Neuronal stem cell (in vitro differentiated cells): ENCODE results near the gene MYO3B.

Source experiments
- DNase-seq: peaks from one replicate; pipeline ENCODE4 v3.0.0-alpha.2; 2013; ENCODE audit warnings: low spot score
- H2AFZ ChIP-seq: one replicate; pipeline ENCODE4 v1.6.1; 2013; ENCODE audit warnings: mild to moderate bottlenecking, low read length, inconsistent platforms
- H2AK5ac ChIP-seq: 2 replicates; pipeline ENCODE4 v1.6.1; 2013; ENCODE audit warnings: low read depth, mild to moderate bottlenecking, inconsistent platforms, low read length, moderate library complexity, mixed read lengths
- H2BK120ac ChIP-seq: 2 replicates; pipeline ENCODE4 v1.6.1; 2013; ENCODE audit warnings: low read depth, mild to moderate bottlenecking, inconsistent platforms, low read length, moderate library complexity, mixed read lengths
- H2BK12ac ChIP-seq: one replicate; pipeline ENCODE4 v1.6.1; 2013; ENCODE audit warnings: low read length, inconsistent platforms
- H2BK15ac ChIP-seq: 2 replicates; pipeline ENCODE4 v1.6.1; 2013; ENCODE audit warnings: mild to moderate bottlenecking, low read length, inconsistent platforms, mixed read lengths
- H2BK5ac ChIP-seq: one replicate; pipeline ENCODE4 v1.6.1; 2013; ENCODE audit warnings: inconsistent platforms, mild to moderate bottlenecking, low read length, moderate library complexity
- H3K14ac ChIP-seq: one replicate; pipeline ENCODE4 v1.6.1; 2013; ENCODE audit warnings: low read length, inconsistent platforms
- H3K18ac ChIP-seq: 2 replicates; pipeline ENCODE4 v1.6.1; 2013; ENCODE audit warnings: low read length, inconsistent platforms
- H3K23ac ChIP-seq: 2 replicates; pipeline ENCODE4 v1.6.1; 2013; ENCODE audit warnings: low read depth, mild to moderate bottlenecking, mixed read lengths, low read length, inconsistent platforms; ENCODE audit not compliant: poor library complexity
- H3K27ac ChIP-seq: replicated peaks from 3 replicates; pipeline ENCODE4 v1.5.1; 2013; ENCODE audit warnings: low read length, inconsistent platforms
- H3K27me3 ChIP-seq, 3 experiments: 2 replicates each; pipeline ENCODE4 v1.6.1; 2013; ENCODE audit warnings: low read length in 3 of 3, mild to moderate bottlenecking in 2 of 3, inconsistent platforms in 1 of 3, low read depth in 1 of 3, mixed read lengths in 1 of 3, moderate library complexity in 1 of 3; ENCODE audit not compliant: control insufficient read depth in 3 of 3, insufficient read depth in 3 of 3
- H3K36me3 ChIP-seq, 2 donors: replicated peaks in 1 of 2; 2 replicates each; pipeline ENCODE4 v1.6.1; 2013; ENCODE audit warnings: low read length in 2 of 2; ENCODE audit not compliant: control insufficient read depth in 2 of 2, insufficient read depth in 2 of 2
- H3K4ac ChIP-seq: 2 replicates; pipeline ENCODE4 v1.6.1; 2013; ENCODE audit warnings: inconsistent platforms, mild to moderate bottlenecking, low read length, moderate library complexity
- H3K4me1 ChIP-seq, 2 donors: 1 replicate in 1 of 2; 2 replicates in 1 of 2; pipeline ENCODE4 v1.6.1; 2013; ENCODE audit warnings: low read length in 2 of 2, low read depth in 1 of 2; ENCODE audit not compliant: control insufficient read depth in 2 of 2, insufficient read depth in 1 of 2
- H3K4me2 ChIP-seq: one replicate; pipeline ENCODE4 v1.6.1; 2013; ENCODE audit warnings: mild to moderate bottlenecking, low read length, inconsistent platforms; ENCODE audit not compliant: insufficient read depth, poor library complexity, severe bottlenecking
- H3K4me3 ChIP-seq, 2 donors: 2 replicates each; pipeline ENCODE4 v1.5.1; 2013; ENCODE audit warnings: low read length in 2 of 2, mild to moderate bottlenecking in 2 of 2, inconsistent platforms in 1 of 2, moderate library complexity in 1 of 2
- H3K79me1 ChIP-seq: one replicate; pipeline ENCODE4 v1.6.1; 2013; ENCODE audit warnings: low read depth, mild to moderate bottlenecking, inconsistent platforms, low read length, moderate library complexity
- H3K9ac ChIP-seq: one replicate; pipeline ENCODE4 v1.6.1; 2013; ENCODE audit warnings: mild to moderate bottlenecking, low read depth, low read length, inconsistent platforms; ENCODE audit not compliant: poor library complexity
- H3K9me3 ChIP-seq, 2 donors: replicated peaks in 1 of 2; 2 replicates each; pipeline versions ENCODE3 to v1.6.1; 2013; ENCODE audit warnings: low read length in 2 of 2, mild to moderate bottlenecking in 2 of 2, inconsistent platforms in 1 of 2, low read depth in 1 of 2, mixed read lengths in 1 of 2, moderate library complexity in 1 of 2; ENCODE audit not compliant: control insufficient read depth in 2 of 2, insufficient read depth in 1 of 2
- H4K8ac ChIP-seq: one replicate; pipeline ENCODE4 v1.6.1; 2013; ENCODE audit warnings: low read depth, mild to moderate bottlenecking, inconsistent platforms, low read length, moderate library complexity
- H4K91ac ChIP-seq: one replicate; pipeline ENCODE4 v1.6.1; 2013; ENCODE audit warnings: low read length, low read depth, mild to moderate bottlenecking, inconsistent platforms; ENCODE audit not compliant: poor library complexity
- WGBS, 2 donors: extraction: QIAGEN DNeasy Blood & Tissue Kit; methylation state at CpG; one replicate each; pipeline ENCODE4 v1.1.7; 2013; ENCODE audit warnings: missing lambda C conversion rate in 2 of 2, mixed read lengths in 1 of 2; ENCODE audit not compliant: insufficient read length in 2 of 2, insufficient replicate concordance in 1 of 2; ENCODE audit errors: extremely low coverage in 2 of 2; 5-methylcytosine and 5-hydroxymethylcytosine counted together

The MYO3B gene

DNA sequence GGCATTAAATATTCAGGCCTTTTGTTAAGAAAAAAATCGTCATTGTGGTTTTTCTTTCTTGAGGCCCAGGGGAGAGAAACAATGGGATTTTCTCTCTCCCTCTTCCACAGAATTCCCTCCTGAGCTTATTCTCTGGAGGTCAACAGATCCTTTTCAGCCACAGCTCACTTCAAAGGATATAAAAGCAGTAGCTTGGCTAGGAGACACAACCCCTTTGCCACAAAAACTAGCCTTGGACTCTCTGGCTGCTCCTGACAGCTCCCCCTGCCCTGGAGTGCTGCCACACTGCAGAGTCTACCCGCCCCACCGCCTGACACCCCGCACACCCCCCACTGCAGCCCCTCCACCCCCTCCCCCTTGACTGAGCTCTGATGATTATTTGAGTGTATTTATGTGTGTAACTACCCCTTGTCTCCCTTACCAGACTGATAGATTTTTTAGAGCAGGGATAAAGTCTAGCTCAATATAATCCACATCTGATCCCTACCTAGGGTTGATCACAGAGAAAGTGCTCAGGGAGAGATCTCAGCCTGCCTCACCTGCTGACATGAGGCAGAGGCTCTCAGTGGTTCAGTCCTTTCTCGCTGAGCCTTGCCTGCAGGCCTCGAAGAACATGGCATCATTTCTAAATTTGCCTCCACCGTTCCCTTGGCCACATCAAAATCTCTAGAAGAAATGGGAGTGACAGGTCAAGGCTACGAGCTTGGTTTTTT, 405.0 kb downstream of the MYO3B start:
- no peak overlapping the region for H3K18ac ChIP-seq
- no peaks in the 10 kb centered on the region for H3K79me1 ChIP-seq
- H3K4ac ChIP-seq, result no peak overlapping the region
- no peak overlapping the region for H2BK15ac ChIP-seq
- no peak overlapping the region for H3K27ac ChIP-seq
- H2AFZ ChIP-seq, result peak overlapping the region; percentile 51
- H2BK12ac ChIP-seq, result no peak overlapping the region
- H3K4me3 ChIP-seq, result peak overlapping the region in 1 of 2 donors; percentile 1
- no peak overlapping the region for H4K8ac ChIP-seq
- no peak overlapping the region for H2AK5ac ChIP-seq
- no peak overlapping the region for H2BK120ac ChIP-seq
- H3K23ac ChIP-seq, result no peak overlapping the region
- no peak overlapping the region for H2BK5ac ChIP-seq
- H3K36me3 ChIP-seq, result no peaks in the 10 kb centered on the region
- peak; percentile 37 for DNase-seq
- WGBS, 2 donors, result no CpG with 5 or more reads among the region's 8 CpGs
- H3K27me3 ChIP-seq, result no peaks in the 10 kb centered on the region
- no peaks in the 10 kb centered on the region for H3K9me3 ChIP-seq
- H3K14ac ChIP-seq, result no peak overlapping the region
- H3K9ac ChIP-seq, result no peak overlapping the region
- peaks cover 6 to 12% of the 10 kb centered on the region in 2 donors for H3K4me1 ChIP-seq
- H3K4me2 ChIP-seq, result no peak overlapping the region
- H4K91ac ChIP-seq, result no peak overlapping the region

- H2BK120ac ChIP-seq, result no peak overlapping the region
- H3K36me3 ChIP-seq, result no peaks in the 10 kb centered on the region
- H3K4me3 ChIP-seq, result no peak overlapping the region
- no peak overlapping the region for H2BK5ac ChIP-seq
- no peak overlapping the region for H2BK15ac ChIP-seq
- H3K27me3 ChIP-seq, result no peaks in the 10 kb centered on the region
- H3K9ac ChIP-seq, result no peak overlapping the region
- no peak for DNase-seq
- H3K14ac ChIP-seq, result no peak overlapping the region
- H2AK5ac ChIP-seq, result no peak overlapping the region
- no peak overlapping the region for H3K27ac ChIP-seq
- peaks cover 6 to 12% of the 10 kb centered on the region in 2 donors for H3K4me1 ChIP-seq
- no peak overlapping the region for H2AFZ ChIP-seq
- no peak overlapping the region for H3K18ac ChIP-seq
- H4K8ac ChIP-seq, result no peak overlapping the region
- no peak overlapping the region for H4K91ac ChIP-seq
- H3K23ac ChIP-seq, result no peak overlapping the region
- H3K79me1 ChIP-seq, result no peaks in the 10 kb centered on the region
- H2BK12ac ChIP-seq, result no peak overlapping the region
- H3K4me2 ChIP-seq, result no peak overlapping the region
- no peaks in the 10 kb centered on the region for H3K9me3 ChIP-seq
- no peak overlapping the region for H3K4ac ChIP-seq
Observed at GRCh38 chr2:170585067-170585466, 407.1 kb downstream of the MYO3B start.

GRCh38 chr2:170586571-170587095, 408.7 kb downstream of the MYO3B start:
- DNase-seq, result no peak
- Histone ChIP-seq H4K91ac (no peak overlapping the region), H2BK15ac (no peak overlapping the region), H3K18ac (no peak overlapping the region), H2BK5ac (no peak overlapping the region), H3K4me3 (no peak overlapping the region), H3K23ac (no peak overlapping the region), H3K4me1 (peaks cover 6 to 12% of the 10 kb centered on the region in 2 donors), H3K4ac (no peak overlapping the region), H3K14ac (no peak overlapping the region), H3K9me3 (no peaks in the 10 kb centered on the region), H3K4me2 (no peak overlapping the region), H3K27ac (no peak overlapping the region), H3K36me3 (no peaks in the 10 kb centered on the region), H2BK12ac (no peak overlapping the region), H3K79me1 (no peaks in the 10 kb centered on the region), H2AK5ac (no peak overlapping the region), H2BK120ac (no peak overlapping the region), H2AFZ (no peak overlapping the region), H3K27me3 (no peaks in the 10 kb centered on the region), H4K8ac (no peak overlapping the region), H3K9ac (no peak overlapping the region)
- WGBS, 2 donors, result no CpG with 5 or more reads among the region's 2 CpGs

- no peak overlapping the region for H4K91ac ChIP-seq
- H3K36me3 ChIP-seq, result no peaks in the 10 kb centered on the region
- no peaks in the 10 kb centered on the region for H3K9me3 ChIP-seq
- no peaks in the 10 kb centered on the region for H3K79me1 ChIP-seq
- H3K23ac ChIP-seq, result no peak overlapping the region
- no peak overlapping the region for H3K9ac ChIP-seq
- no peak overlapping the region for H3K27ac ChIP-seq
- H3K27me3 ChIP-seq, result no peaks in the 10 kb centered on the region
- H2AK5ac ChIP-seq, result no peak overlapping the region
- H4K8ac ChIP-seq, result no peak overlapping the region
- no peak overlapping the region for H3K4me2 ChIP-seq
- no peak overlapping the region for H3K18ac ChIP-seq
- DNase-seq, result no peak
- H2BK15ac ChIP-seq, result no peak overlapping the region
- no CpG with 5 or more reads among the region's 2 CpGs for WGBS, 2 donors
- no peak overlapping the region for H2AFZ ChIP-seq
- no peak overlapping the region for H2BK5ac ChIP-seq
- no peak overlapping the region for H3K4me3 ChIP-seq
- H3K4ac ChIP-seq, result no peak overlapping the region
- no peak overlapping the region for H3K14ac ChIP-seq
- no peak overlapping the region for H2BK12ac ChIP-seq
- H2BK120ac ChIP-seq, result no peak overlapping the region
- H3K4me1 ChIP-seq, result peaks cover 5 to 10% of the 10 kb centered on the region in 2 donors
Observed at GRCh38 chr2:170587117-170587516, 409.2 kb downstream of the MYO3B start.
